Measurements from ENCODE around the gene ZMYM2.

GRCh38 chr13:20002787-20003186 is 44.3 kb downstream of the ZMYM2 start:
- no peak for TF ChIP-seq POLR2A (IDR thresholded peaks at IDR 0.05)
- TF ChIP-seq, protein P1, sequence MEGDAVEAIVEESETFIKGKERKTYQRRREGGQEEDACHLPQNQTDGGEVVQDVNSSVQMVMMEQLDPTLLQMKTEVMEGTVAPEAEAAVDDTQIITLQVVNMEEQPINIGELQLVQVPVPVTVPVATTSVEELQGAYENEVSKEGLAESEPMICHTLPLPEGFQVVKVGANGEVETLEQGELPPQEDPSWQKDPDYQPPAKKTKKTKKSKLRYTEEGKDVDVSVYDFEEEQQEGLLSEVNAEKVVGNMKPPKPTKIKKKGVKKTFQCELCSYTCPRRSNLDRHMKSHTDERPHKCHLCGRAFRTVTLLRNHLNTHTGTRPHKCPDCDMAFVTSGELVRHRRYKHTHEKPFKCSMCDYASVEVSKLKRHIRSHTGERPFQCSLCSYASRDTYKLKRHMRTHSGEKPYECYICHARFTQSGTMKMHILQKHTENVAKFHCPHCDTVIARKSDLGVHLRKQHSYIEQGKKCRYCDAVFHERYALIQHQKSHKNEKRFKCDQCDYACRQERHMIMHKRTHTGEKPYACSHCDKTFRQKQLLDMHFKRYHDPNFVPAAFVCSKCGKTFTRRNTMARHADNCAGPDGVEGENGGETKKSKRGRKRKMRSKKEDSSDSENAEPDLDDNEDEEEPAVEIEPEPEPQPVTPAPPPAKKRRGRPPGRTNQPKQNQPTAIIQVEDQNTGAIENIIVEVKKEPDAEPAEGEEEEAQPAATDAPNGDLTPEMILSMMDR (IDR thresholded peaks at IDR 0.05) = no peak
